Retina (tissue), 1 donor: Measurements from ENCODE around the gene OR2T2.
"Not testable (repeated sequence)": the region's sequence is repeated elsewhere in the genome, so short reads cannot be mapped to it uniquely, and the experiment has no call there.

Experiments
- DNase-seq: peaks from one replicate; pipeline ENCODE4 v3.0.0-alpha.2; 2016

OR2T2 gene

DNA sequence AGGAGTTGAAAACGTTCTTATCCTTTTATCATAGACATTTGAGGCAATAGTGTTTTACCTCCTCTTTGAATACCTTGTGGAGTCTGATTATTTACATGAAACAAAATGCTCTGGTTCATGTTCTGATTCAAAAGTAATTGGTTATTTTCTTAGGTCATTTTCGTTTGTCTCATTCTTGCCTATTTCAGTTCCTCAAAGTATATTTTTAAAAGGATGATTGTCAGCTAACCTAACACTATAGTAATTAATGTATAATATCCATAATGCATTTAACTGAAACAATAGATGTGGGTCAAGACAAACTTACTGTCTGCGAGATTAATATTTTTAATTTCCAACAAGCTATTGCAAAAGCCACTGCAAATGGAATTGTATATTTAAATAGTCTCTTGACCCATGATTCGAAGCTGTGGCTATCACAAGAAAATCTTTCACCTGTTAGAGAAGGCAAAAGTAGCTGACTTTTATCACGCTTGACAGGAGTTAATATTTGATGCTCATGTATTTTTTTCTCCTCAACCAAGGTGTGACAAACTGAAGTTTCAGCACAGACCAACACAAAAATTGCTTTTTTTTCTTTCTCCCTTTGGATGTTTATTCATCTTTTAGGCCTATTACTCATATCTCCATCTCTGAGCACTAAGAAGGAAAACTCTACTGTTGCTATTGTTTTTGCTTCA, 5.2 kb downstream of the OR2T2 start:
- not testable (repeated sequence) for DNase-seq

DNA sequence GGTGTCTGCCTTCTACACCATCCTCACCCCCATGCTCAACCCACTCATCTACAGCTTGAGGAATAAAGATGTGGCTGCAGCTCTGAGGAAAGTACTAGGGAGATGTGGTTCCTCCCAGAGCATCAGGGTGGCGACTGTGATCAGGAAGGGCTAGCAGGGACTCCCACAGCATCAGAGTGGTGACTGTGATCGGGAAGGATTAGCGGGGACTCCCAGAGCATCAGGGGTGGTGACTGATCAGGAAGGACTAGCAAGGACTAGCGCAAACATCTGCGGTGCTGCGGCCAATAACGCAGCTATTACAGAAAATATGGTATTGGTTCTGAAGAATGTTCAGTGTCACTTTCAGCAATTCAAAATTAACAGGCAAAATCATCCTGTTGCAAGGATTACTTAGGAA, 8.2 kb downstream of the OR2T2 start:
- not testable (repeated sequence) for DNase-seq

- DNase-seq, result not testable (repeated sequence)
Measured at GRCh38 chr1:248455045-248455444, 9.6 kb downstream of the OR2T2 start.

DNA sequence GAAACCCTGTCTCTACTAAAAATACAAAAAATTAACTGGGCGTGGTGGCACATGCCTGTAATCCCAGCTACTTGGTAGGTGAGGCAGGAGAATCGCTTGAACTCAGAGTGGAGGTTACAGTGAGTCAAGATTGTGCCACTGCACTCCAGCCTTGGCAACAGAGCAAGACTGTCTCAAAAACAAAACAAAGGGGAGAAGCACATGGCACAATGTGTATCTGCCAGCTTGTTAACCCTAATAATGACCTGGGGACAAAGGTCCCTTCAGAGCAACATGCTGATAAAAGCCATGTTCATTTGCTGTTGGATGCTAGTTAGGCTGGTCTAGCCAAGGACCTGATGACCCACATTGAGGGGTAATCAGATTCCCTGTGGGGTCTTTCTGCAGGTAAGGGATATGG, 11.2 kb downstream of the OR2T2 start:
- DNase-seq, result not testable (repeated sequence)

- not testable (repeated sequence) for DNase-seq
Measured at GRCh38 chr1:248459117-248459516, 13.7 kb downstream of the OR2T2 start.

DNA sequence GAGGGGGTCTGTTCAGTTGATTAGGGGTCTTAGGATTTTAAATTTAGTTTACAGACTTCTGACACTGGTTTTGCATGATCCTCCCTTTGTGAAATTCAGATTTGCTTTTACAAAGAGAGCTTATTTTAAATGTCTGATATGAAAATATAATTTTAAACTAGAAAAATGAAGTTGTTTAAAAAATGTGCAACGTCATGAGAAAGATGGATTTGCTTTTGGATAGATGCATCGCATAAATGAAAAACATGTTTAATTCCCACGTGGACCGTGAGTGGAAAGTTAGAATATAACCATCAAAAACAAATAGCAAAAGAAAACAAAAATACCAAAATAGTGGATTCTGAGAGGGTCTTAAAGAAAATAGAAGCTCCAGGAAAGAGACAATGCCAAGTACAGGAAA, 25.7 kb downstream of the OR2T2 start:
- no peak for DNase-seq

GRCh38 chr1:248472111-248472510, 26.7 kb downstream of the OR2T2 start:
- not testable (repeated sequence) for DNase-seq

GRCh38 chr1:248473051-248473450, 27.6 kb downstream of the OR2T2 start, which contains the start of gene OR2T3:
Gene OR2T3 (plus strand): TSS chr1:248473351. CDS start chr1:248473351, 0 bp downstream.
- not testable (repeated sequence) for DNase-seq

DNA sequence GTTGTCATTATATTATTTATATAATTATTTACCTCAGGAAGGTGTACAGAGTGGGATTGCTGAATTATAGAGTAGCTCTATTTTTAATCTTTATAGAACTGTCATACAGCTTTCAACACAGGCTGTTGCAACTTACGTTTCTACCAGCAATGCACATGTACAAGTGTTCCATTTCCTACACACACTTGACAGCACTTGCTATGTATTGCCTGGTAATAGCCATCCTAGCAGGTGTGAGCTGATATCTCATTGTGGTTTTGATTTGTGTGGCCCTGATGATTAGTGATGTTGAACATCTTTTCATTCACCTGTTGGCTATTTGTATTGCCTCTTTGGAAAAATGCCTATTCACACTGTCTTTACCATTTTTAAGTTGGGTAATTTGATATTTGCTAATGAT, 30.2 kb downstream of the OR2T2 start:
- not testable (repeated sequence) for DNase-seq

- not testable (repeated sequence) for DNase-seq
Measured at GRCh38 chr1:248481686-248482579, 36.5 kb downstream of the OR2T2 start.

DNA sequence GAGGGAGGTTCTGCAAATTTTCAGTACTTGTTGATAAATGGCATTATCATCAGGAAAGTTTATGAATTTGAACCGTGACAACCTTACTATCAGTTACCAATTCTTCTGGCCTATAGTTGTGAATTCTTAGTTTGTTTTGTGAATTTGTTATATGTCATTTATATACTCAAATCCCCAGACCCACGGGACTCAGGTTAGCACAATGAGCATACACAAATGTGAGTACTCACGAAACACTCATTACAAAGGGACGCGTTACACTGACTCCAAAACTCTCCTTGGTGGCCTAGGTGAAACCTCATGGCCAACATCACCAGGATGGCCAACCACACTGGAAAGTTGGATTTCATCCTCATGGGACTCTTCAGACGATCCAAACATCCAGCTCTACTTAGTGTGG, 42.9 kb downstream of the OR2T2 start, which contains the start of gene OR2T5:
OR2T5 (plus strand) TSS at position 301 of the 400 bp plus-strand sequence; CDS start at position 301, 0 bp downstream.
- not testable (repeated sequence) for DNase-seq

- not testable (repeated sequence) for DNase-seq
Measured at GRCh38 chr1:248496661-248497060, 51.2 kb downstream of the OR2T2 start.

DNA sequence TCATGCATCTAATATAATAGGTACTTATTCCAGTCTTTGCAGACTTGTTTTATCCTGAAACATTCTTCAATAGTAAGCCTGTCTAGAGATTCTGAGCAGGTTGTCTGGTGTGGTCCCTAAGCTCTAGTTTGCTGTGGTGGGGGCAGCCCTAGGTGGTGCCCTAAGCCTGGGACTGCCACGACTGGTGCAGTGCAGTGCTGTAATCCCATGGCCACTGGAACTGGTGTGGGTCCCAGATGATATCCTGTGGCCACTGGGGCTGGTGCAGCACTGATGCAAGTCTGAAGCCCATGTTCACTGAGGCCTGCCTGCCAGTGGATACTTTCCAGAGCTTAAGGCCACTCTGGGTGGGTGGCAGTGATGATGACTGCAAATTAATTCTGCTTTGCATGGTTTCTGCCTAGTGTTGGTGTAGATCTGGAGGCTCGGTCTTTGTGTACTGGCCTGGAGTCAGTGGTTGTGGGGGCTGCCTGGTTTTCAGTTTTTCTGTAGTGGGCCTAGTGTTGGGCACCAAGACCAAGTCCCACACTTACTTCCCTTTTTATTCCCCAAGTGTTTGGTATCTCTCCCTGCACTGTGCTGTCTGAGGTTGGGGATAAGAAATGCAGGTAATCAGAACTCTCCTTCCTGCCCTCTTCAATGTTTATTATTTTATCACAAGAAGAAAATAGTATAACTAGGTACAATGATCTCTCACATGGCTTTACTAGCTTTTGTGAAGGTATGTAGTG, 55.0 kb downstream of the OR2T2 start:
- not testable (repeated sequence) for DNase-seq
